CD14-positive monocyte (primary cell): ENCODE measurements around the gene CDK6. TPM values are rescaled to one million over a fixed set of nuclear protein-coding genes. Genes with fewer than 3 reads are reported as not detected.

ENCODE experiments used
- DNase-seq, 3 donors: peaks; one replicate each; pipeline ENCODE4 v3.0.0-alpha.2; 2011 to 2022
- H2AFZ ChIP-seq: 2 replicates; pipeline ENCODE4 v1.6.0; 2012; ENCODE audit warnings: mild to moderate bottlenecking, low read depth, low read length, inconsistent platforms; ENCODE audit not compliant: insufficient read depth, poor library complexity, severe bottlenecking
- H3K27ac ChIP-seq, 2 donors: 1 replicate in 1 of 2; 2 replicates in 1 of 2; pipeline ENCODE4 v1.5.1; 2012 to 2013; ENCODE audit warnings: low read length in 2 of 2, control low read depth in 1 of 2, inconsistent platforms in 1 of 2, low read depth in 1 of 2, mild to moderate bottlenecking in 1 of 2
- H3K27me3 ChIP-seq, 2 donors: one replicate each; pipeline versions ENCODE4 v1.6.0 to v1.6.1; 2011 to 2013; ENCODE audit warnings: low read length in 2 of 2; ENCODE audit not compliant: control insufficient read depth in 2 of 2, insufficient read depth in 2 of 2
- H3K36me3 ChIP-seq, 2 donors: replicated peaks in 1 of 2; 1 replicate in 1 of 2; 2 replicates in 1 of 2; pipeline versions ENCODE4 v1.5.1 to v1.6.1; 2012 to 2013; ENCODE audit warnings: low read length in 2 of 2, control low read depth in 1 of 2, inconsistent platforms in 1 of 2, mild to moderate bottlenecking in 1 of 2; ENCODE audit not compliant: insufficient read depth in 2 of 2, control insufficient read depth in 1 of 2
- H3K4me1 ChIP-seq, 2 donors: 1 replicate in 1 of 2; 2 replicates in 1 of 2; pipeline versions ENCODE4 v1.5.1 to v1.6.1; 2012 to 2013; ENCODE audit warnings: low read length in 2 of 2, control low read depth in 1 of 2, inconsistent platforms in 1 of 2, mild to moderate bottlenecking in 1 of 2, moderate library complexity in 1 of 2; ENCODE audit not compliant: insufficient read depth in 2 of 2, control insufficient read depth in 1 of 2
- H3K4me2 ChIP-seq: replicated peaks from 2 replicates; pipeline ENCODE3; 2012; ENCODE audit warnings: low read length, moderate library complexity, mild to moderate bottlenecking; ENCODE audit not compliant: poor library complexity, severe bottlenecking; ENCODE audit errors: extremely low read depth
- H3K4me3 ChIP-seq, 3 experiments: fragments of 200-600 bp in 1 of 3; sonication (generic) in 1 of 3; replicated peaks in 1 of 3; 1 replicate in 2 of 3; 2 replicates in 1 of 3; pipeline ENCODE4 v1.5.1; 2011 to 2013; ENCODE audit warnings: low read length in 3 of 3, mild to moderate bottlenecking in 3 of 3, control low read depth in 2 of 3, low read depth in 2 of 3, inconsistent platforms in 1 of 3, moderate library complexity in 1 of 3
- H3K79me2 ChIP-seq: 2 replicates; pipeline ENCODE4 v1.6.0; 2012; ENCODE audit warnings: mild to moderate bottlenecking, control low read depth, inconsistent platforms, low read length, moderate library complexity; ENCODE audit not compliant: insufficient read depth
- H3K9ac ChIP-seq: 2 replicates; pipeline ENCODE4 v1.6.0; 2017; ENCODE audit warnings: low read length, mild to moderate bottlenecking; ENCODE audit not compliant: insufficient read depth, poor library complexity, severe bottlenecking
- H3K9me3 ChIP-seq, 2 donors: replicated peaks in 1 of 2; 1 replicate in 1 of 2; 2 replicates in 1 of 2; pipeline versions ENCODE4 v1.5.1 to v1.6.1; 2012 to 2013; ENCODE audit warnings: low read length in 2 of 2, control low read depth in 1 of 2; ENCODE audit not compliant: control insufficient read depth in 1 of 2, insufficient read depth in 1 of 2
- H4K20me1 ChIP-seq: 2 replicates; pipeline ENCODE4 v1.6.0; 2012; ENCODE audit warnings: mild to moderate bottlenecking, low read length, control low read depth, moderate library complexity; ENCODE audit not compliant: insufficient read depth
- H3K27ac Mint-ChIP-seq, 7 donors: one replicate each; pipeline ENCODE4 v1.8.0; 2020; ENCODE audit warnings: mild to moderate bottlenecking in 7 of 7, mixed read lengths in 7 of 7, moderate library complexity in 6 of 7, inconsistent platforms in 2 of 7
- H3K27me3 Mint-ChIP-seq, 3 donors: one replicate each; pipeline ENCODE4 v1.8.0; 2021 to 2022; ENCODE audit warnings: low read depth in 3 of 3, mild to moderate bottlenecking in 3 of 3, mixed read lengths in 3 of 3, moderate library complexity in 3 of 3, inconsistent platforms in 1 of 3
- H3K36me3 Mint-ChIP-seq, 2 donors: one replicate each; pipeline ENCODE4 v1.8.0; 2020; ENCODE audit warnings: mixed read lengths in 2 of 2, inconsistent platforms in 1 of 2, mild to moderate bottlenecking in 1 of 2
- H3K4me1 Mint-ChIP-seq: one replicate; pipeline ENCODE4 v1.8.0; 2020; ENCODE audit warnings: mild to moderate bottlenecking, mixed read lengths
- H3K4me3 Mint-ChIP-seq, 2 donors: one replicate each; pipeline ENCODE4 v1.8.0; 2020; ENCODE audit warnings: mild to moderate bottlenecking in 2 of 2, mixed read lengths in 2 of 2, moderate library complexity in 1 of 2
- H3K9me3 Mint-ChIP-seq, 7 donors: one replicate each; pipeline ENCODE4 v1.8.0; 2020 to 2022; ENCODE audit warnings: mixed read lengths in 7 of 7, mild to moderate bottlenecking in 6 of 7, moderate library complexity in 6 of 7, inconsistent platforms in 2 of 7
- CTCF ChIP-seq: fragments of 200-600 bp; IDR thresholded peaks from one replicate; pipeline ENCODE4 v1.8.0; 2022; ENCODE audit warnings: antibody characterized with exemption, mild to moderate bottlenecking
- WGBS: methylation state at CpG from one replicate; pipeline ENCODE4 v1.1.5; 2013; ENCODE audit warnings: missing lambda C conversion rate; ENCODE audit not compliant: insufficient coverage; 5-methylcytosine and 5-hydroxymethylcytosine counted together
- intact Hi-C, 2 donors: fragments of 100-400 bp; cut with micrococcal nuclease; formaldehyde crosslinking; loops; one replicate each; pipeline versions ENCODE4 v1.15.0 to v1.15.1; 2023
- polyA plus RNA-seq, 3 donors: library from polyadenylated mRNA; depleted of rRNA in 1 of 3; unstranded in 2 of 3; stranded (reverse) in 1 of 3; fragments of 300-500 nt in 2 of 3; fragments of >200 nt in 1 of 3; fragmentation: Illumina TruSeq in 2 of 3; gene quantifications; 1 replicate in 2 of 3; 2 replicates in 1 of 3; pipeline ENCODE4 v1.2.3, GENCODE V29; 2012 to 2021

Gene CDK6
- polyA plus RNA-seq, 3 donors = 3.4 to 4.3 (median 3.8) TPM

DNA sequence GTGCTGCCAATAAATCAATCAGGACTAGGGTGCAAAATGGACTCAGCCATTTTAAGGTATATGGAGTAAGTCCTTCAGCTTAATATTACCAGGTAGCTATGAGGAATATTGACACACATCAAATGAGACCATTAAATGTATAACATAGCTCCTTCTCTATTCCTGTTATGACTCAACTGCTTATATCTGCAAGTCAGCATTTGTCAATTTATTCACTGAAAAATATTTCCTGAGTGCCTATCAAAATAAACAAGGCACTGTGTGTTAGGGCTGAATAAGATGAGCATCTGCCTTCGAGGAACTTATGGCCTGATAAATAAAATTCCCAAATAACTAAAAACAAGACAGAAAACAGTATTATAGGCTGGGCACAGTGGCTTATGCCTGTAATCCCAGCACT, 113.8 kb downstream of the CDK6 start:
- Mint-ChIP-seq H3K4me3 (no peak overlapping the region), H3K27ac (peak overlapping the region in 1 of 7 donors; percentile 31), H3K4me1 (peaks cover 37% of the 10 kb centered on the region), H3K36me3 (peaks cover 3 to 7% of the 10 kb centered on the region in 2 donors), H3K27me3 (peaks cover 0 to 2% (median 2%) of the 10 kb centered on the region in 3 donors), H3K9me3 (no peaks in the 10 kb centered on the region)
- no peaks in the 10 kb centered on the region for H3K9me3 ChIP-seq
- no peak overlapping the region for H2AFZ ChIP-seq
- H3K9ac ChIP-seq = no peak overlapping the region
- no peaks in the 10 kb centered on the region for H4K20me1 ChIP-seq
- H3K79me2 ChIP-seq = peaks cover 14% of the 10 kb centered on the region
- no peak for DNase-seq
- no peak overlapping the region for H3K27ac ChIP-seq
- H3K27me3 ChIP-seq = no peaks in the 10 kb centered on the region
- no peak overlapping the region for H3K4me2 ChIP-seq
- H3K4me3 ChIP-seq = no peak overlapping the region
- no peaks in the 10 kb centered on the region for H3K36me3 ChIP-seq
- no peak for TF ChIP-seq CTCF
- intact Hi-C loops = no loop called here
- no CpG with 5 or more reads among the region's 1 CpG for WGBS
- peaks cover 27 to 36% of the 10 kb centered on the region in 2 donors for H3K4me1 ChIP-seq

DNA sequence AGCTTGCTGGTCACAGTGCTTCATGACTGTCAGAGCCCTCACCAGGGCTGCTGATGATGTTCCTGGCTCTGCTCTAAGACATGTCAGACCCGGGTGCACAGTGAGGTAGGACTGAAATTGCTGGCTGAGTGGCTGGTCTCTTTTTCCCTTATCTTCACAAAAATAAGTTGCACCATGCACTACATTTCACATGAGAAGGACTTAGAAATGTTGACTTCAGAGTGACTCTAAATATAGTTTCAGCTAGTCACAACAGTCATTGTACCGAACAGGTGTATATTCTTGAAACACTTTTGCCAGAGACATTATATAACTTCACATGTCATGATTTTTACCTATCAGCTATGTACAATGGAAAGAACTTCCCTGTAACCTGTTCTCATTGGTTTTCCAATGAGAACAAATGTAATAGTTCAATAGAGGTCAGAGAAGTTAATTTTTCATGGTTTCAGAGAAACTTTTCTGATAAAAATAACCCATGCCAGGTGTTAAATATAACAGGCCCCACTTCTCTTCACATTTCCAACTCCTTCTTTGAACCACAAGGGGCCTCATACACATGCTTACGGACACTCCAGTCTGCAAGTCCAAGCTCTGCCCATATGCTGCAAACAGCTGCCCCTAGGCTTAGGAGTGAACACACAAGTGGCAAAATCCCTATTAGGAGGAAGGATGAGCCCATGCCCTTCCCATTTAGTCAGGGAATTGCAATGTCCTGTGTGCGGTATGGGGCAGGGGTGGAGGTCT, 115.6 kb downstream of the CDK6 start:
- H3K27ac ChIP-seq = no peak overlapping the region
- no peak for TF ChIP-seq CTCF
- Mint-ChIP-seq H3K27ac (no peak overlapping the region), H3K4me3 (no peak overlapping the region), H3K4me1 (peaks cover 42% of the 10 kb centered on the region), H3K9me3 (no peaks in the 10 kb centered on the region), H3K27me3 (peaks cover 0 to 2% (median 0%) of the 10 kb centered on the region in 3 donors), H3K36me3 (peaks cover 3 to 7% of the 10 kb centered on the region in 2 donors)
- no peak overlapping the region for H3K4me3 ChIP-seq
- H3K9me3 ChIP-seq = no peaks in the 10 kb centered on the region
- H4K20me1 ChIP-seq = no peaks in the 10 kb centered on the region
- H3K4me2 ChIP-seq = no peak overlapping the region
- DNase-seq = no peak
- no peaks in the 10 kb centered on the region for H3K27me3 ChIP-seq
- H3K4me1 ChIP-seq = peaks cover 28 to 37% of the 10 kb centered on the region in 2 donors
- no peak overlapping the region for H3K9ac ChIP-seq
- H2AFZ ChIP-seq = no peak overlapping the region
- no peaks in the 10 kb centered on the region for H3K36me3 ChIP-seq
- peaks cover 14% of the 10 kb centered on the region for H3K79me2 ChIP-seq
- WGBS = 74% methylated on average over 2 of the region's 4 CpGs
- intact Hi-C loops = no loop called here
